Left cardiac atrium (tissue), 4 donors: ENCODE data around the gene SDC4. TPM values are rescaled to one million over a fixed set of nuclear protein-coding genes. Genes with fewer than 3 reads are reported as not detected.
A peak's percentile ranks its signal among the peaks of the same experiment; 100 is the strongest.

ENCODE experiments used
- ATAC-seq, 2 donors: fragments of 200-7000 bp; cut with Tn5 transposase; one replicate each; pipeline ENCODE4 v1.9.1; 2020; ENCODE audit warnings: mild to moderate bottlenecking in 2 of 2, moderate library complexity in 2 of 2
- DNase-seq: peaks from one replicate; pipeline ENCODE4 v3.0.0-alpha.2; 2020
- intact Hi-C, 2 donors: fragments of 100-400 bp; cut with DNase I; formaldehyde crosslinking; loops; one replicate each; pipeline versions ENCODE4 v1.14.1 to v1.15.1; 2022 to 2023
- total RNA-seq, 2 donors: library from RNA; stranded (reverse); fragmentation: NEBNext Ultra II Directional; extraction: Animal tissue kit (Norgen Biotek cat#: 25700); gene quantifications; one replicate each; pipeline ENCODE4 v1.2.1, GENCODE V29; 2021
- donor health status: DM: no; HTN: yes; CAD: no.
- donor health status: DM: no; HTN: yes; CAD: no; lungs with severe emphysema.
- donor health status: DM: yes; HTN: yes; CAD: no.
- donor health status: Dilated cardiomyopathy.

Gene SDC4
- total RNA-seq, 2 donors from 2014 or later = 51.4 to 152 TPM

GRCh38 chr20:45330476-45330875 is 17.7 kb downstream of the SDC4 start:
- ATAC-seq (no peak), DNase-seq (no peak)
- intact Hi-C loops = no loop called here

- ATAC-seq (no peak), DNase-seq (no peak)
- intact Hi-C loops = no loop called here
Measured at GRCh38 chr20:45329497-45330319, 18.5 kb downstream of the SDC4 start.

DNA sequence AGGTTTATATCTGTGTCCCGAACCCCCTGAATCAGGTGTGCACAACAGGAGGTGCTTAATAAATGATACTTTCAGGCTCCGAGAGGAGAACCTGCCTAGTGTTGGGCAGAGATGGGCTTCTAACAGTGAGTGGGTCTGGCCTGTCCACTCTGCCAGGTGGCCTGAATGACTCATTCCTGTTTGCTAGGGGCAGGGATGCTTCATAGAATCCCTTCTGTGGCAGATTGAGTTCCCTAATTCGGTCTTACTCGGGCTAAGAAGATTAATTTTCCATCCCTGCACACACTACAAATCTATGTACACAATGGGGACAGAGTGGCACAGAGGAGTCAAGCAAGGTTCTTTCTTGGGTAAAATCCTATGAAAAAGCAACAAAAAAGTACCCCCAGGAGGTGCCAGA is 19.8 kb downstream of the SDC4 start:
- DNase-seq (no peak), ATAC-seq (no peak)
- intact Hi-C loops = no loop called here

- ATAC-seq (no peak), DNase-seq (no peak)
- intact Hi-C loops = no loop called here
Measured at GRCh38 chr20:45325371-45325770, 22.9 kb downstream of the SDC4 start.

GRCh38 chr20:45323731-45324130 is 24.5 kb downstream of the SDC4 start:
- intact Hi-C loops = loop anchor here in 1 of 2 donors (2.0 to 5.0 kb wide), 2 partner anchors 49 to 113 kb away; no protein-coding TSS in a partner anchor
- DNase-seq = no peak
- ATAC-seq = no peak

GRCh38 chr20:45322952-45323383 is 25.3 kb downstream of the SDC4 start:
- intact Hi-C loops = loop anchor here in 1 of 2 donors (2.0 to 5.0 kb wide), 2 partner anchors 49 to 114 kb away; no protein-coding TSS in a partner anchor
- peak; percentile 77 to 81 for ATAC-seq
- DNase-seq = peak; percentile 61

DNA sequence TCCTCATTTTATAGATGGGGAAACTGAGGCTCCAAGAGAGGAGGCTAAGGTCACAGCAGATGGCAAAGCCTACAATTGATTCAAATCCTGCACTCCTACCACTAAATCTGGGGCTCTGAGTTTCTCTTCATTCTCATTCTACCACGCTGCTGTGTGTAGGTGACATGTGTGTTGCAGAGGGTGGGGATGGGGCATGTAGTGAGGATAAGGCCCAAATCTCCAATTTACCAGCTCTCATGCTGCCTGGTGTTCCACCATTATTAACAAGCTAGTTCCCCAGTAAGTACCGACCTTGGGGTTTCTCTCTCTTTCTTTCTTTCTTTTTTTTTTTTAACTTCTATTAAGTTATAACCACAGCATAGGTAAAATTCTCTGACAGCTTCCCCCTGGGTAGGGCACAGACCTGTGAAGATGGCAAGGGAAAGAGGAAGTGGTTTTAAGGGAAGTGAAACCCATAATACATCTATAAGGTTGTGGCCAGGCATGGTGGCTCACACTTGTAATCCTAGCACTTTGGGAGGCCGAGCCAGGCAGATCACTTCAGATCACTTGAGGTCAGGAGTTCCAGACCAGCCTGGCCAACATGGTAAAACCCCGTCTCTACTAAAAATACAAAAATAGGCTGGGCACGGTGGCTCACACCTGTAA is 27.2 kb downstream of the SDC4 start:
- ATAC-seq = no peak
- intact Hi-C loops = loop anchor here in 1 of 2 donors (5.0 kb wide), 1 partner anchor 51 kb away; no protein-coding TSS in a partner anchor

GRCh38 chr20:45318948-45319347 is 29.3 kb downstream of the SDC4 start:
- ATAC-seq (no peak), DNase-seq (no peak)
- intact Hi-C loops = loop anchor here (1.0 to 5.0 kb wide), 4 partner anchors 128 to 453 kb away; no protein-coding TSS in a partner anchor

More for the DNA sequence above, 27.2 kb downstream of the SDC4 start:
- DNase-seq = no peak

GRCh38 chr20:45318386-45318939 is 29.8 kb downstream of the SDC4 start:
- DNase-seq (no peak), ATAC-seq (no peak)
- intact Hi-C loops = loop anchor here (2.0 to 5.0 kb wide), 3 partner anchors 129 to 454 kb away; no protein-coding TSS in a partner anchor

DNA sequence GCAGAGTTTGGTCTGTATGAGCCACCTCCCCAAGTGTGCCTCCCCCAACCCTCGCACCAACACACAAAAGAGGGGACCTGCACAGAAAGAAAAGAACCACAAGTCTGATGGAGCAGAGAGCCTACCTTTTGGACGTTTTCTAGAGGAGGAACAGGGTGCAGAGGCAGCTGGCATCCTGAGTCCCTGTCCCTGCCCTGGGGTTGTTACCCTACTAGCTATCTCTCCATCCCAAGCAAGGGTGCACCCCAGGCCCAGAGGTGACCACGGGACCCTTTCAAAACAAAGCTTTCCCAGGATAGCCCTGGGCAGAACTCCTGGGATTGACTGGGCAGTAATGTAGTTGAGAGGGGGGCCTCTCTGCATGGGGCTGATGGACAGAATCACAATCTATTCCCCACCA is 30.4 kb downstream of the SDC4 start:
- DNase-seq (no peak), ATAC-seq (no peak)
- intact Hi-C loops = loop anchor here (2.0 to 5.0 kb wide), 3 partner anchors 129 to 454 kb away; no protein-coding TSS in a partner anchor

- intact Hi-C loops = loop anchor here in 1 of 2 donors (5.0 kb wide), 2 partner anchors 131 to 456 kb away; no protein-coding TSS in a partner anchor
- ATAC-seq (no peak), DNase-seq (no peak)
Measured at GRCh38 chr20:45316150-45317080, 31.8 kb downstream of the SDC4 start.

GRCh38 chr20:45315672-45316071 is 32.6 kb downstream of the SDC4 start:
- intact Hi-C loops = loop anchor here in 1 of 2 donors (5.0 kb wide), 2 partner anchors 132 to 457 kb away; no protein-coding TSS in a partner anchor
- ATAC-seq (no peak), DNase-seq (no peak)

- intact Hi-C loops = no loop called here
Measured at GRCh38 chr20:45313943-45314342, 34.3 kb downstream of the SDC4 start.

GRCh38 chr20:45313065-45313695 is 35.0 kb downstream of the SDC4 start:
- ATAC-seq = no peak
- intact Hi-C loops = no loop called here
- no peak for DNase-seq

More at GRCh38 chr20:45313943-45314342, 34.3 kb downstream of the SDC4 start:
- no peak for ATAC-seq
- no peak for DNase-seq

- ATAC-seq (no peak), DNase-seq (no peak)
- intact Hi-C loops = no loop called here
Measured at GRCh38 chr20:45312241-45312640, 36.0 kb downstream of the SDC4 start.

- ATAC-seq (peak; percentile 54 to 72), DNase-seq (peak; percentile 59)
- intact Hi-C loops = no loop called here
Measured at GRCh38 chr20:45311589-45312211, 36.5 kb downstream of the SDC4 start.

- DNase-seq (no peak), ATAC-seq (no peak)
- intact Hi-C loops = no loop called here
Measured at GRCh38 chr20:45309075-45309474, 39.1 kb downstream of the SDC4 start.
